GM18909 (cell line): ENCODE data around the gene CPEB4.
A peak's percentile ranks its signal among the peaks of the same experiment; 100 is the strongest.

ENCODE experiments used
- ATAC-seq: cut with Tn5 transposase; IDR thresholded peaks from one replicate; pipeline ENCODE4 v1.9.1; 2021; ENCODE audit warnings: mild to moderate bottlenecking; ENCODE audit not compliant: unreplicated experiment, poor library complexity

The CPEB4 gene

DNA sequence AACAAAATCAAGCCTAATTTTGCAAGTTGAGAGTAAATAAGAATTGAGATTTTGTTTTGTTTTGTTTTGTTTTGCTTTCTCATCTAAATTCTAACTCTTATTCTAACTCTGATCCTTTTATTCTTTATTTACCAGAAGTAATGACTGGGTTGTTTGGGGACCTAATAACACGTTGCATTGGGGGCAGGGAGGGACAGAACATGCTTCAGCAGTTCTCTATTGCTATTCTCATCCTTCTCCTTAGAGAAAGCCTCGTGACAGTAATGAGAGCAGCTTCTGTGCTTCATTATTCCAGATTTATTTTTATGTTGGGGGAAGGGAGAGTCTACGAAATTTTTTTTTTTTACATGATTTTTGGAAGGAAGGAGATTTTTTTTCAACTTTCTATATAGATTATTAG is 21.1 kb downstream of the CPEB4 start:
- no peak for ATAC-seq

DNA sequence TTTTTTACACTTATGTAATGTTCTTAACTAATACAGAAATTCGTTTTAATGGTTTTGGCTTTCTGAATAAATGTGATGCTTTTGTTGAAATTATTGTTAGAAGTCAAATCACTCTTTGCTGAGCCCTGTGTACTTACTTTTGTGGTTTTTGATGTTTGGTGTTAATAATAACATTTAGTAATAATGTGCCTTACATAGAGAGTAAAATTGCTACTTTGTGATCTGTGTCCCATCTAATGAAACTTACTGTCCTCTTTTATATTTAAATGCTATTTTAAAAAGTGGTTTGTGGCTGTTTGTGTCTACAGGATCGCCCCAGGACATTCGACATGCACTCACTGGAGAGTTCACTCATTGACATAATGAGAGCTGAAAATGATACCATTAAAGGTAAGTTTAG is 22.1 kb downstream of the CPEB4 start:
- ATAC-seq: no peak

DNA sequence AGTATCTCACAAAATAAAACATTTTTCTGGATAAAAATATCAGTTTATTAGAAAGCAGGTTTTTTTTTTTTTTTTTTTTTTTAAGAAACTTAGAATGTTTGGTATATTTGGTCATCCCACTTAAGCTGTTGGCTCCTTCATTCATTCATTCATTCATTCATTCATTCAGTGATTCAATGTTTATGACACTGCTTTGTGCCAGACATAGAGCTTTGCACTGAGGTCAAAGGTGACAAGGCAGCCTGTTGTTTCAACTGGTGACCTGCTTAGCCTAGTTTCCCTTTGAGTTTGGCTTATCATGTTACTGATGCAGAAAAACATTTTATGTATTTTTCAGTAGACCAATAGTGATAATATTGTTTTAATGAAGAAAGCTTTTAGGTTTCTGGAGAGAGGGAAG is 23.5 kb downstream of the CPEB4 start:
- ATAC-seq: no peak

DNA sequence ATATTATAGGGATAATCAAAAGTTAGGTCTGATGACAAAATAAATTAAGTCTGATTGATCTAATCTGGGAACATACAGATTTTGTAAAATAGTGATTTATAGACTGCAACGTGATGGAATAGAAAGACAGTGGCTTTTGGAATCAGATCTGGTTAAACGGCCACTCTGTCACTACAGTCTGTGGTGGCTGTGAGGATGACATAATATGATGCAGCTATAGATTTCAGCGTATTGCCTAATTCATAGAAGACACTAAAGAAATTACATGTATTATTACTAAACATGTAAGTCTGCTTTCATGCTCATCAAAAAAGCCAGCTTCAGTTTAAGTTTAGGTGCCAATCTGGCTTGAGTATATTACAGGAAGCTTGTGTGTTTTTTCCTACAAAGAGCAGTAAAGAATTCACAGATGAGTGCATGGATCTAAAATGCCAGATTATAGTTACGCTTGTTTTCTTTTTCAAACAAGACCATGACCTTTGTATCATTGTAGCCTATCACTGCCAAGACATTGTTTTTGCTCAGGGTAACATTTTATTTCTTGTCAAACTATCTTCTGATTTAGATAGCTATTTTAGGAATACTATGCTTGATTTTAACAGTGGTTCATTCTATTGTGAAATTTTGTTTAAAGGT is 25.7 kb downstream of the CPEB4 start:
- no peak for ATAC-seq

DNA sequence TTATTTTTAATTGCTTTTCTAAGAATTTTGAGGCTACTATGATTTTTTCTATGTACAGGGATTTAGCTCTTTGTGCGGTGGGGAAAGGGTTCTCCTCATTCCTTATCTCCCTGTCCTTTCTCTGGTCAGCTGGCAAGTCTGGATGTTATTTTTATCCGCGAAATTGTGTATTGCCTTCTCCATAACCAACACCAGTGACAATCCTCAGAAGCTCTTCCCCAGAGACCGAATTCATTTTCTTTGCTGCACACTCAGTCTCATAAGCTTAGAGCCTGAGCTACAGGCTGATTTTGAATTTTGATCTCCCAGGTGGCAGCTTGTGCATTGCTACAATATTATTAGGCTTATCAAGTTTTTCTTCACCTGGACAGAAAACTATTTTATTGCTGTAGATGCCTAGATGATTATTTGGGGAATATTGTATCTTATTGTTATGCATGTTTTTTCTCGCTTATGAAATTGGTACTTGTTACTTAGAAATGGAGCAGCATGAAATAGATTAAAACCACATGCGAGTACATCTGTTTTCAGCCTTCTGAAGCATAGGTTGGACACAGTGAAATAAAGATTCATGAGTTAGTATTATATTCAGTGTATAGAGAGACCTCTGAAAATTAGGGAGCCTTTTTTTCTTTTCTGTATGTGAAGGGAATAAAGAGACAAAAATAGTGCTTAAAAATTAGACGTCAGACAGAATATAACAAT is 27.3 kb downstream of the CPEB4 start:
- ATAC-seq: no peak

DNA sequence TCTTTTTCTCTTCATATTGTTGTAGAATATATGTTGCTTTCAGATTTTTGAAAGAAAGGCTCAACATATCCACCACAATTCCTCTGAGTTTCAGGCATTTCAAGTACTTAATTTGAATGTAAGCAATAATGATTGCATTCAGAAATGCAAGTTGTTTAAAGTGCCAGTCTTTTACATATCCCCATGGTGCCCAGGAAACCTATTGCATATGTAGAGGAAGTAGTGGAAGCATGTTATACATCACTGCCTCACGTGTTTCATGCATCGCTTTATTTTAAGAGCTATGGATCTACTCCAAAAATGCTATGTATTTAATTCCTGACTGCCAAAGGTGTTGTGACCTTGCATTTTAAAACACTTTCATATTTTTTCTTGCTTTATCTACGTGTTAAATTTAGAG is 28.1 kb downstream of the CPEB4 start:
- no peak for ATAC-seq

DNA sequence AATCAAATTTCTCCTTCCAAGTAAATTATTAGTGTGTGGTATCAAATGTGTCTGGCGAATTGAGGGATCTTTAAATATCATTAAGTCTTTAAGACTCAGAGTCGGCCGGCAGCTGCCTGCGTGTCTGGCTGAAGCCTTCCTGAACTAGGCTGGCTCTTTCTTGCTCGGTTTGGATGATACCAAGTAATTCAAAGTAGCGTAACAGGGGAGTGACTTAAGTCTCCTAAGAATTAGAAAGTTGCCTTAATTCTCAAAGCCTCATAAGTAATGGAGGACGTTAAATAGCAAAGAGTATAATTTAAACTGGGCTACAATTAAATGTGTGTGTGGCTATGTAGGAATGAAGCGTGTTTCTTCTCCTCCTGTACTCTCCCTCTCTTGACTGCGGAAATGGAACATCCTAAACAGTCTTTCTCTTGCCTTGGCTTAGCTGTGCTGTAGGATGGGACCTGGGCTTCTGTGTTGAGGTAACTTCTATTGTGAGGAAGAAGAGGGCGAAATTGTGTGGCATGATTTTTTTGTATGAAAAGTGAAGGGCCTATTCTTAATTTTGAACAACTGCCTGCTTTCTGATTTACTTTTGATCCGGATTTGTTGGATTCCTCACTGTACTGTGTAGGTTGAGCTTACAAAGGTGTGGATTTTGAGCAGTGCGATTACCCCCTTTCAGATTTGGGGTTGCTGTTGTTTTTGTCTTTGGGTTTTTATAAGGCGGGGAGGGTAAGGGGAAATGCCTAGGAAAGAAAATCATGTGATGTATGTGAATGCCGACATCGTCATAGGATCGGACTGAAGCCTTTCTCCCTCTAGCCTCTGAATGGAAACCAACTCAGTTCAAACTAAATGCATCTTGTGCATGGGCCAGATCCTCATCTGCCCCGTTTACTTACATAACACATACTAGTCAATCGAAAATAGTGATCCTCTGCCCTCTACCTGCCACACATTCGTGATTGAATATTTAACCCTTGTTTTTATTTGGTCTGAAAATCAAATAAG is 29.9 kb downstream of the CPEB4 start:
- ATAC-seq: peak; percentile 91

DNA sequence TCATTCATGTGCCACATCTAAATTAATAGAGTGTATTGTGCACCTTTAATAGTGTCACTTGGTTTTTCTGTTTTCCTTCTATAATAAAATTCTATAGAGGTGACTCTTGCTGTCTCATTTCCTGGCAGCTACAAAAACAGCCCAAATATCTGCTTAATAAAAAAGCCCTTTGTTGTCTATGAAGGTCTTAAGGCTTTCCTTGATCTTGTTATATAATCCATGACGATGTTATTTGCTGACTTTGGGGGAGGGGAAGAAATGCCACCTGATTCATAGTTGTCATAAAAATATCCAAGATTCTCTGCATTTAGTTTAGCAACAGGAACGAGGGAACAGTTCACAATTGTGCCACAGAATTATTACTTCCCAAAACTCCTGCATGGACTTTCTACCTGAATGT is 31.3 kb downstream of the CPEB4 start:
- ATAC-seq: no peak

DNA sequence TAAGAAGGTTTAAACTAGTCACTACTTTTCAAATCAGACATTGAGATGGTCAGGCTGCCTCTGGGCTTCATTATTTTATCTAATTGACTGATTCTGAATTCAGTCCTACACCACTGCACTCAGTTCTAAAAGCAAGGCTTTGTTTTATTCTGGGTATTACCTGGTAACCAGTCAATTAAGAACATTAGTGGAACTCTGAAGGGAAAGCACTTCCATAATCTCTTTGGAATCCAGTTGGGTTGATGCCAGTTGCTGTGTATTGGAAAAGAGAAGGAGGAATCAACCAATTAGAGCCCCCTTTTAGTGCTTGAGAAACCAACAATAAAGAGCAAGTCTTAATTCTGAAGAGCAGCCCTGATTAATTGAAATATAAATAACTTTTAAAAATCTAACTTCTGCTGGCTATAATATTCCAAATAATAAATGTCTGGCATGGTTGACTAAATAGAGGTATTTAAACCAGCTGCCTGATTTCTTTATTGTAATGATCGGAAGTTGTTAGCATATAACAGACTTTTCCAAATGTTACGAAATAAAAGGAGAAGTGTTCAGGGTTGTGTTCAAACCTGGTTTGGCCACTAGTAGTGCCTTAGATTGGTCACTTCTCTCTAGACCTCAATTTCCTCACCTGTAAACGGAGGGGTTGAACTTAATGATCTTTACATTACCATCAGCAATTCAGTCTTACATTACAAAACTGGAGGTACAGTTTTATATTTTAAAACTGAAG is 32.0 kb downstream of the CPEB4 start:
- no peak for ATAC-seq

DNA sequence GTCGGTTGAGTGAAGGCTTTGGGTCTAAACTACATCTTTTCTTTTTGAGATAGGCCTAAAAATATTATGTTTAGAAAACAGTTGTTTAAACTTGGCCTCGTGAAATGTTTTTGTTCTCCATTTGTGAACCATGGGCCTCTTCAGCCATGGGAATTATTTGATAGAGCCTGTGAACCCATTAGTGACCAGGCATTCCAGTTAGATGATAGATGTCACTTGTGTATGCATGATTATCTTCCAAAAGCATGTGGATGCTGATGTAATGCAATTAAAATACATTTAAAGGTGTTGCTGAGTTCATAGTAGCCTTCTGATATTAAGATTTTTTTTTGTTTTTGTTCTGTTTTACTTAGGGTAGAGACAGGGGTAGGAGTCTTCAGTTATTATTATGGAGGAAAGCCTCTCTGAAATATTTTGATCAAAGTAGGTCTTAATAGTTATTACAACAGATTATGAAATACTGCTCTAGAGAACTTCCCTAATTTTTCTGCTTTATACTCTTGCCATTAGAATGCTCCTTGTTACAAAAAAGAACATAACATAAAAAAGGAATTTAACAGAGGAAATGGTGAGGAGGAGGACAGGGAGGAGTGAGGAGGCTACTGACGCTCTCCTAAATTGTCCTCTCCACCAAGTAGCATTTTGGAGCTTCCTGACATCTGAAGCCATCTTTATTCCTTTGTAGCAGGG is 32.9 kb downstream of the CPEB4 start:
- ATAC-seq: no peak

DNA sequence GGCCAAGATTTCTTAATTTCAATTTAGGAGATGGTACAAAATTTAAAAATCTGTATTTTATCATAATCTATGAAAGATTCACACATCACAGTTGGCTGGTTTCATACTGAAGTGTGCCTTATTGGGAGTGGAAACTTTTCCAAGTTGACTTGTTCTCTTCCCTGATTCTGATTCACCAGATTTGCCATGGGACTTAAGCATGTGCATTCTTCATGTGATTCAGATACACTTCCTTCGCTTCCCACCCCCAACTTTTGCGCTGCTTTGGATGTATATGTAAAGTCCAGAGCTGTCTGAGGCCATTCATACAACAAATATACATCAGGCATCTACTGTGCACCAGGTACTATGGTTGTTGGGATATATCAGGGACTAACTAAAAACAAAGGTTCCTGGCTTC is 34.4 kb downstream of the CPEB4 start:
- no peak for ATAC-seq

DNA sequence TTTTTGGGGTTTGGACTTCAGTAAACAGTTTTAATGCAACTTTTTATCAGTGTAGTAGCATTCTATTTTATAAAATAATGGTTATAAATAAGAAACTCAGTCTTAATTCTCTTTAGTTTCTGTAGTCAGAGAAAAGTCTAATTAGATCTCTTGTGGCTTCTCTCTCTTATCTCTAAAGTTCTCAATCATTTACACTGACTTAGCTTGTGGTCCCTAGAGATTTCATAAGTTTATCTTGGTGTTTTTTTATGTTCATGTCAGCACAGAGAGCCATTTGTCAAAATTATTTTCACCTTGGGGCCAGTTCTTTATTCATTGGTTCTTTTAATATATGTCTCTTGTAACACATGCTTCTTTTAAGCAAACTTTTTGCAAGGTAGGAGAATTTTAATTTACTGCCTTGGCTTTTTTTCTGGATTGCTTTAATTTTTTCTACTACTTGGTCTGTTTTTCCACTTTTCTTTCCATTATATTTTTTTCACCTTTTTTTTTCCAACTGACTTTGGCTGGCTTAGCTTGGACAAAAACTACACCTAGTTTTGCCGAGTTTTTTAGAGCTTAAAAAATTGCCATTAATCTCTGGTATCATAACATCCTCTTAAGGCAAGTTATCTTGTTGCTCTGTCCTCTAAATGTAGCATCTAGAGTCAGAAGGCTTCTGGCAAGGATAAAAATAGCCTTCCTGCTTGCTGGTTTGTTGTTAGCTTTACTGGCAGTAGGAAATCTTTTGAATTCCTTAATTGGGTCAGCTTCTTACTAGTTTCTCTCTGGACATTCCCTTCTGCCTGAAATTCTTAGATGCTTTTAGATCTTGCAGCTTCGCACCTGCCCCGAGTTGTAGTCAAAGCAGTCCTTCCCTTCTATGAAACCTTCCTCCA is 35.3 kb downstream of the CPEB4 start:
- ATAC-seq: no peak

DNA sequence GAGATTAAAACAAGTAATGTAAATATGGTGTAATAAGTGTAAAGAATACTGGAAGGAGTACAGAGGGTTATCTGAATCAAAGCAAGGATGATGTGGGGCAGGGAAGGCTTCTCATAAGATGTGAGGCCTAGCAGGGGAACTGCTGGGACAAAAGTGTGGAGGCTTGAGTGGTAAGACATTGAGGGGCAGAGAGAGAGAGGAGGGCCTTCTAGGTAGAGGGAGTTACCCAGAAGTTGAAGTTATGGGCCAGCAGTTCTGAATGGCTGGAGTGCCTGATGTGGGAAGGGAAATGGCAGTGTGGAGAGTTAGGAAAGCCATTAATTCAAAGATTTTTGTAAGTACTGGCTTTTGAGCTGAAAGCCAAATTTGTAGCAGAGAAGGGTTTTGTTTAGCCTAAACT is 36.8 kb downstream of the CPEB4 start:
- ATAC-seq: no peak

DNA sequence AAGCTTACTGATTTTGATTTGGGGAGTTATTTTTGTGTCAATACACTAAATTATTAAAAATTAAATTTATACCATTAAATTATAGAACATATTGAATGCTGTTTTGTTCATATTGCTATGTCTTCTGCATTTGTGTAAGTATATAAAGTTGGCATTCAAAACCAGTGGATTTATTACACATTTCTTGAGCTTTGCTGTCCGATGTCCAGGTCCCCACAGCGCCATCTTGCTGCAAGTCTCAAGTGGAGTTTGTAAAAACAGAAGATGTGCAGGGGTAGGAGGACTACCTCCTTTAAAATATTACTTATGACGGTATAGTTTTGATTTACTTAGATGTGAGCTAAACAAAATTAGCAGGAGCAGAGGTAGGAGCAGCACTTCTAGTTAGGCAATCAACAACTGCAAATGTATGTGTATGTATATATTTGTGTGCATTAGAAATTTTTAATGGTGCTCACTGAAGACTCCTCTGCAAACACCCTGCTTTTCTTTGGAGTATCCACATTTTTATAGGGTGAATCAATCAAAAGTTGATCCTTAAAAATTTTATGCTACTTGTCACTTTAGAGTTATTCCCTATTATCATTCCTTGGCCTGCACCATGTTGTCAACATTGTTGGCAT is 37.4 kb downstream of the CPEB4 start:
- ATAC-seq: no peak

DNA sequence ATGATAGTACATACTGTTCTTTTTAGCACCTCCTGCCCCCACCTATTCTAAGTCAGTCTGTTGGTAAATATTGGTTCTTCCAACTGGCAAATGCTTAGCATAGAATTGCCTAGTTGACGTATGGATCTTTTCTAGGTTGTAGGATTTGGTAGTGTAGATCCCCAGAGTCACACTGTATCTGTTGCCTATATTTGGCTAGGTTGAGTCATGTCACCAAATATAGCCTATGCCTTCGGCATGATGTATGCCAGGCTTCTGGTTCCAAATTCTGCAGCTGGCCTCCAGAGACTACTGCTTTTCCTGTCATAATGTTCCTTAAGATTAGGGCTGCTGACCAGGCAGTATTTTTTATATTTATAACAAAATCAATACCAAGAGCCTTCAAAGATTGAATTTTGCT is 38.2 kb downstream of the CPEB4 start:
- no peak for ATAC-seq

DNA sequence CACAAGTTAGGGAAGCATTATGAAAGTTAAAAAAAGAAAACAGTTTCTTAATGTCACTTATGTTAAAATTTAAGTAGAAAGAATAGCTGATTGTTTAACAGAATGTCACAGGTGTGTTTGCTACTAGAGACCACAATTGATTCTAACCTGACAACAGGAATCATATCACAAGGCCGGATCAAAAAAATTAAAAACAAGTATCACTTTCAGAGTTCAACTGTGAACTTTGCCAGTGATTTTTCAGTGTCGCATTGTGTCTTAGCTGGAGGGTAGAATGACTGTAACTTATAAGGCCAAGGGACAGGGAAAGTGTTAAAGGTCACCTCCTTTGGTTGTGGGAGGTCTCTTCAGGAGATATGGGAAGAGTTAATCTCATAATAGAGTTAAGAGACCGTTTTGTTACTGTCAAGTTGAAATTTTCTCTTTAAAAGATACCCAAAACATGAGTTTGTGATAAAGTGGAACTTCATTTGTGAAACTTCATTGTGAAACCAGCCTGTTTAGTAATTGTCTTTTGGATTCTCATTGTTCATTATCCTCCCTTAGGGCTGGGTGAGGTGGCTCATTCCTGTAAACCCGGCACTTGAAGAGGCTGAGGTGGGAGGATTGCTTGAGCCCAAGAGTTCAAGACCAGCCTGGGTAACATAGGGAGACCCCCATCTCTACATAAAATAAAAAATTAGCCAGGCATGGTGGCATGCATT is 40.9 kb downstream of the CPEB4 start:
- no peak for ATAC-seq

DNA sequence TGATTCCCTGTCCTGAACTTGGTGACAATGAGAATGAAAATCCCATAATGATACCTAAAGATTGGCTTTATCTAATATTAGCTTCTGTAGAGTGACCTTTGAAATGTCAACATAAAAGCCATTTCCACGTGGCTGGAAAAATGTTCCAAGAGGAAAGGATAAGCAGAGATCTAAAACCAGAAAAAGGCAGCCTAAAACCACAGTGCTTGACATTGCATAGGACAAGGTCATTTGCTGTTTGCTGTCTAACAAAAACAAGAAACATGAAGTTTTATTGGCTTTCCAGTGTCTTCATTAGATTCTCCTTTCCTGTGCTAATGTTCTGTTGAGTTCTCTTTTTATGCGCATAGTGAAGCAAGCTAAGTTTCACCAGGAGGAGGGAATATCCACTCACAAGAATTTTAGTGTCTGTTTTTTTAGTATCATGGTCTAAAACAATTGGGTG is 44.6 kb downstream of the CPEB4 start:
- ATAC-seq: no peak

DNA sequence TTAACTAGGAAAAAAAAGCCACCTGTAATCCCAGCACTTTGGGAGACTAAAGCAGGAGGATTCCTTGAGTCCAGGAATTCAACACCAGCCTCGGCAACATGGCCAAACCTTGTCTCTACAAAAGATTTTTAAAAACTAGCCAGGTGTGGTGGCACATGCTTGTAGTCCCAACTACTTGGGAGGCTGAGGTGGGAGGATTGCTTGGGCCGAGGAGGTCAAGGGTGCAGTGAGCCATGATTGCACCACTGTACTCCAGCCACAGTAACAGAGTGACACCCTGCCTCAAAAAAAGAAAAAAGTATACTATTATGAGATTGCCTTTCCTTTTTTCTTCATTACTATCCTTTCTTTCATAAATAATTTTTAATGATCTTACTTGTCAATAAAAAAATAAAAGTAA is 45.8 kb downstream of the CPEB4 start:
- ATAC-seq: no peak
